Measurements from ENCODE around the gene PGM1. TPM values are rescaled to one million over a fixed set of nuclear protein-coding genes. Genes with fewer than 3 reads are reported as not detected.

PGM1 gene
- total RNA-seq, 6 experiments from 2014 or later, result 31.6 to 46.2 (median 32.9) TPM

GRCh38 chr1:63675420-63675931 lies 82.3 kb downstream of the PGM1 start:
- Mint-ChIP-seq H3K36me3 (ENCODE audit: low read depth) (peaks cover 17% of the 10 kb centered on the region), H3K27ac (no peak overlapping the region), H3K27me3 (ENCODE audit: insufficient read depth) (peaks cover 11% of the 10 kb centered on the region), H3K9me3 (peaks cover 19% of the 10 kb centered on the region), H3K4me1 (ENCODE audit: low read depth) (peaks cover 22% of the 10 kb centered on the region), H3K4me3 (no peak overlapping the region)
- DNase-seq, result no peak
- TF ChIP-seq CTCF (IDR thresholded peaks at IDR 0.05), result no peak

- H3K4me3 Mint-ChIP-seq, result no peak overlapping the region
- H3K36me3 Mint-ChIP-seq (ENCODE audit: low read depth), result peaks cover 25% of the 10 kb centered on the region
- TF ChIP-seq CTCF (IDR thresholded peaks at IDR 0.05), result no peak
- no peak overlapping the region for H3K27ac Mint-ChIP-seq
- no peak for DNase-seq
- H3K27me3 Mint-ChIP-seq (ENCODE audit: insufficient read depth), result peaks cover 9% of the 10 kb centered on the region
- peaks cover 17% of the 10 kb centered on the region for H3K4me1 Mint-ChIP-seq (ENCODE audit: low read depth)
- peaks cover 28% of the 10 kb centered on the region for H3K9me3 Mint-ChIP-seq
These were observed 84.3 kb downstream of the PGM1 start for GRCh38 chr1:63677497-63677896.

DNA sequence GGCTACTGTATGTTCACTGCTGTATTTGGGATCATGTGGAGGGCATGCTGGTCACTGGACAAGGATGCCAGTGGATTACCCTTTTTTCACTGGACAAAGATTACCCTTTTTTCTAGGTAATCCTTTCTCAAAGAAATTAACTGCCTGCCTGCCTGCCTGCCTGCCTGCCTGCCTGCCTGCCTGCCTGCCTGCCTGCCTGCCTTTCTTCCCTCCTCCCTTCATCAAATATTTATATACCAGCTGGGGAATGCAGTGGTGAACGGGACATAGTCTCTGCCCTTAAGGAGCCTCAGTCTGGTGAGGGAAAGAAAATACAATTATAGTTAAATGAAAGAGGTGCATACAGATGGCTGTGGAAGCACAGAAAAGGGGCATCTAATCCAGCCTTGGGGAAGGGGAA lies 85.0 kb downstream of the PGM1 start:
- H3K27me3 Mint-ChIP-seq (ENCODE audit: insufficient read depth), result peaks cover 6% of the 10 kb centered on the region
- H3K36me3 Mint-ChIP-seq (ENCODE audit: low read depth), result peaks cover 25% of the 10 kb centered on the region
- no peak overlapping the region for H3K4me3 Mint-ChIP-seq
- TF ChIP-seq CTCF (IDR thresholded peaks at IDR 0.05), result no peak
- H3K9me3 Mint-ChIP-seq, result peaks cover 32% of the 10 kb centered on the region
- H3K4me1 Mint-ChIP-seq (ENCODE audit: low read depth), result peaks cover 17% of the 10 kb centered on the region
- no peak overlapping the region for H3K27ac Mint-ChIP-seq
- DNase-seq, result no peak

DNA sequence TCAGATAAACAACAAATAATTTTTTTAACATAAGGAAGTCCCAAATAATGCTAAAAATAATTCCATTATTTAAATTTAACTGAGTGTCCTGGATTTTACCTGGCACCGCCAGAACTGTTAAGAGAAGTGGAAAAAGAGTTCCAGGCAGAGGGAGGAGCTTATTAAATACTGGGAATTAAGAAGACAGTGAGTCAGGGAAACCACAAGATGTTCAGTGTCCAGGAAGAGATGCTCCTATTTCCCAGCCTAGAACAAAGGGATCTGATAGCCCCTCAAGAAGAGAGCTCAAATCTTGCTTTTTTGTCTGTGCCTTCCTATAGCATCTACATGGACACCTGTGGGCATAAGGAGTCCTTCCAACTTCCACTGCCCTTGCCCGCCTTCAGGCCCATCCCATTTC lies 85.9 kb downstream of the PGM1 start:
- Mint-ChIP-seq H3K4me1 (ENCODE audit: low read depth) (peaks cover 10% of the 10 kb centered on the region), H3K4me3 (no peak overlapping the region), H3K27ac (no peak overlapping the region), H3K36me3 (ENCODE audit: low read depth) (peaks cover 24% of the 10 kb centered on the region), H3K27me3 (ENCODE audit: insufficient read depth) (peaks cover 6% of the 10 kb centered on the region), H3K9me3 (peaks cover 32% of the 10 kb centered on the region)
- DNase-seq, result no peak
- TF ChIP-seq CTCF (IDR thresholded peaks at IDR 0.05), result no peak

GRCh38 chr1:63679589-63679988 lies 86.4 kb downstream of the PGM1 start:
- Mint-ChIP-seq H3K9me3 (peaks cover 32% of the 10 kb centered on the region), H3K4me3 (no peak overlapping the region), H3K27ac (no peak overlapping the region), H3K4me1 (ENCODE audit: low read depth) (peaks cover 5% of the 10 kb centered on the region), H3K27me3 (ENCODE audit: insufficient read depth) (peaks cover 6% of the 10 kb centered on the region), H3K36me3 (ENCODE audit: low read depth) (peaks cover 21% of the 10 kb centered on the region)
- no peak for TF ChIP-seq CTCF (IDR thresholded peaks at IDR 0.05)
- DNase-seq, result no peak

DNA sequence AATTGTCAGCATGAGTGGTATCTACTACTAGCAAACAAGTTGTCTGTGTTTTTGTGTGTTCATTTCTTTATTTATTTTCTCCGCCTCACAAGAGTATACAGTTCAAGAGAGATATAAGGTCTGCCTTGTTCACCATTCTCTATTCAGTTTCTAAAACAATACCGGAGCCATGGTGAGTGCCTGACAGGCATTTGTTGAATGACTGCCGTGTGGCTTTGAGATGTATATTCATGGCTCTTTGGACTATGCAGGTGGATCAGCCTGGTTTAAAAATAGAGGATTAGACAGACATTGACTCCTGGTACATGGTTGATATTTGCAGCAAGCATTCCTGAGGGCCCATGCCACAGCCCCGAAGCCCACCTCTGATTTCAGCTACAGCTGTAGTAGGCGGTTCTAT lies 89.7 kb downstream of the PGM1 start:
- H3K4me1 Mint-ChIP-seq (ENCODE audit: low read depth), result peaks cover 4% of the 10 kb centered on the region
- DNase-seq, result no peak
- H3K27ac Mint-ChIP-seq, result no peak overlapping the region
- peaks cover 32% of the 10 kb centered on the region for H3K9me3 Mint-ChIP-seq
- H3K27me3 Mint-ChIP-seq (ENCODE audit: insufficient read depth), result peaks cover 5% of the 10 kb centered on the region
- peaks cover 26% of the 10 kb centered on the region for H3K36me3 Mint-ChIP-seq (ENCODE audit: low read depth)
- no peak for TF ChIP-seq CTCF (IDR thresholded peaks at IDR 0.05)
- H3K4me3 Mint-ChIP-seq, result no peak overlapping the region

All from HFFc6 (cell line).